ENCODE data around the gene L2HGDH. TPM values are rescaled to one million over a fixed set of nuclear protein-coding genes. Genes with fewer than 3 reads are reported as not detected.

L2HGDH gene
- total and polyA plus RNA-seq, 2 of the 4 experiments (the other 2 are of a cell fraction) = 3.1 to 3.8 TPM

DNA sequence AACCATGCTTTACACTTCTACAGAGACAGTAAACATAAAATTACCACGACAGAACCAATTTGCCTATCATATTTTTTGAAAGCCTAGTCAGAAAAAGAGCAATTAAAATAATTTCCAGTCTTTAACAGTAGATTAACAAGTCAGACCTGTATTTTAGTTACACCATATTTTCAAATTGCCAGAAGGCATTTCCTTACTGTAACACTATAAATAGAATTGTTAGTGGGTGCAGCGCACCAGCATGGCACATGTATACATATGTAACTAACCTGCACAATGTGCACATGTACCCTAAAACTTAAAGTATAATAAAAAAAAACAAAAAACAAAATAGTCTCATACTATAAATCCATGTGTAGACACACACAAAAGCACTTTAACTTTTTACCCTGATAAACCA is 96.6 kb downstream of the L2HGDH start:
- Histone ChIP-seq H4K5ac (ENCODE audit: low read depth, low read length) (no peak overlapping the region), H3K27ac (ENCODE audit: insufficient read depth, low read length) (no peak overlapping the region), H2AK5ac (ENCODE audit: low read depth, low read length) (no peak overlapping the region), H2BK120ac (ENCODE audit: low read depth, low read length) (no peak overlapping the region), H3K9me1 (ENCODE audit: insufficient read depth, low read length) (peaks cover 7% of the 10 kb centered on the region), H3K14ac (replicated peaks; ENCODE audit: low read depth, low read length) (no peak overlapping the region), H3K4me2 (ENCODE audit: low read depth, low read length) (no peak overlapping the region), H3K36me3 (ENCODE audit: control insufficient read depth, insufficient read depth, low read length) (peaks cover 2% of the 10 kb centered on the region; the same call in 1 of the 2 replicates), H2AFZ (replicated peaks; ENCODE audit: low read length, poor library complexity) (no peak overlapping the region), H2BK15ac (ENCODE audit: low read depth, low read length) (no peak overlapping the region), H3K4ac (ENCODE audit: low read depth, low read length) (no peak overlapping the region), H3K79me1 (ENCODE audit: low read depth in 1 of 2, low read length in 2 of 2) (peaks cover 15 to 51% of the 10 kb centered on the region in 2 experiments), H2BK20ac (ENCODE audit: low read depth, low read length) (no peak overlapping the region), H3K27me3 (ENCODE audit: control insufficient read depth, insufficient read depth, low read length) (no peaks in the 10 kb centered on the region), H2AK9ac (replicated peaks; ENCODE audit: low read depth, low read length, poor library complexity) (no peak overlapping the region), H3K18ac (ENCODE audit: low read depth, low read length) (no peak overlapping the region), H4K91ac (ENCODE audit: insufficient read depth, low read depth, low read length) (no peak overlapping the region), H3K9me3 (ENCODE audit: control insufficient read depth, insufficient read depth, low read length) (no peaks in the 10 kb centered on the region), H4K8ac (ENCODE audit: low read depth in 2 of 2, low read length in 2 of 2) (no peak overlapping the region; a peak in 1 of 4 replicates), H3K23ac (ENCODE audit: low read depth, low read length) (no peak overlapping the region), H3K4me1 (ENCODE audit: control insufficient read depth, insufficient read depth, low read length) (no peaks in the 10 kb centered on the region), H3K4me3 (ENCODE audit: insufficient read depth, low read depth, low read length) (no peak overlapping the region), H4K20me1 (ENCODE audit: insufficient read depth, low read length) (peaks cover 30% of the 10 kb centered on the region), H2BK5ac (ENCODE audit: low read depth, low read length, poor library complexity, severe bottlenecking) (no peak overlapping the region), H3K56ac (ENCODE audit: extremely low read depth, insufficient read depth, low read length) (no peak overlapping the region), H3K9ac (ENCODE audit: low read depth, low read length) (no peak overlapping the region)
- ATAC-seq (ENCODE audit: low read depth) (no peak), DNase-seq (no peak)
- no CpG with 5 or more reads among the region's 2 CpGs for WGBS, 2 experiments (ENCODE audit: extremely low coverage in 2 of 2, insufficient read length in 1 of 2)
- in situ Hi-C loops (cut with MboI; ENCODE audit: low sequenced_read_pairs) = no loop called here
- no TSS peak for BruUV-seq (replicated peaks)
- no peak for TF ChIP-seq RFX5 (IDR thresholded peaks at IDR 0.05; ENCODE audit: low read depth, low read length)
- TF ChIP-seq CHD1 (IDR thresholded peaks at IDR 0.05; ENCODE audit: low read depth, low read length) = no peak
- intact Hi-C loops (cut with micrococcal nuclease) = no loop called here
- ChIA-PET CTCF (no interaction called here), POLR2A (ENCODE audit: unreplicated experiment) (no interaction called here)
- dilution Hi-C loops (cut with HindIII; ENCODE audit: low sequenced_read_pairs, unreplicated experiment) = no loop called here

All from IMR-90 (cell line).